ENCODE data around the gene ADGB.

DNA sequence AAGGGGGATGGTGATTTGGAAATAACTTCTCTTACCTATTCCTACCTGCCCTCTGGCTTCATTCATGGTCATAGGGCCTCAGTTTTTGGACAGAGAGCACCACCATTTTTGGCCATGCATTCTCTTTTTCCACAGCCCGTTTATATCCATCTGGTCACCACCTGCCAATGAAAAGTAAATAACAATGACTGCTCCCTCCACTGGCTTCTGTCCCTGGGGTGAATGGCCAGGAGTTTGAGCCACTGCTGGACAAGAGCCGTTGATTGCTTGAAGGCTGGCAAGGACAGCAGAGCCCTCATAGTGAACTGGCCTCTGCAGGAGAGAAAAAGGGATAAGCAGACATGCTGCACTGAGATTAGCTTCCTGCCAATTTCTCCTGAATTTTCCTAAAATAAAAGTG lies 261.8 kb downstream of the ADGB start:
- TF ChIP-seq, protein P1, sequence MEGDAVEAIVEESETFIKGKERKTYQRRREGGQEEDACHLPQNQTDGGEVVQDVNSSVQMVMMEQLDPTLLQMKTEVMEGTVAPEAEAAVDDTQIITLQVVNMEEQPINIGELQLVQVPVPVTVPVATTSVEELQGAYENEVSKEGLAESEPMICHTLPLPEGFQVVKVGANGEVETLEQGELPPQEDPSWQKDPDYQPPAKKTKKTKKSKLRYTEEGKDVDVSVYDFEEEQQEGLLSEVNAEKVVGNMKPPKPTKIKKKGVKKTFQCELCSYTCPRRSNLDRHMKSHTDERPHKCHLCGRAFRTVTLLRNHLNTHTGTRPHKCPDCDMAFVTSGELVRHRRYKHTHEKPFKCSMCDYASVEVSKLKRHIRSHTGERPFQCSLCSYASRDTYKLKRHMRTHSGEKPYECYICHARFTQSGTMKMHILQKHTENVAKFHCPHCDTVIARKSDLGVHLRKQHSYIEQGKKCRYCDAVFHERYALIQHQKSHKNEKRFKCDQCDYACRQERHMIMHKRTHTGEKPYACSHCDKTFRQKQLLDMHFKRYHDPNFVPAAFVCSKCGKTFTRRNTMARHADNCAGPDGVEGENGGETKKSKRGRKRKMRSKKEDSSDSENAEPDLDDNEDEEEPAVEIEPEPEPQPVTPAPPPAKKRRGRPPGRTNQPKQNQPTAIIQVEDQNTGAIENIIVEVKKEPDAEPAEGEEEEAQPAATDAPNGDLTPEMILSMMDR (IDR thresholded peaks at IDR 0.05): no peak
- no peak for TF ChIP-seq POLR2A (IDR thresholded peaks at IDR 0.05)

Data from thyroid gland (tissue), 4 donors.